Kasumi-1 (cell line): ENCODE measurements around the gene SMARCA1.
"Not testable (repeated sequence)": the region's sequence is repeated elsewhere in the genome, so short reads cannot be mapped to it uniquely, and the experiment has no call there.

Experiments used
- DNase-seq, 2 experiments: peaks; one replicate each; lab custom pipeline; 2025; lab: John Stamatoyannopoulos, UW

Gene SMARCA1

DNA sequence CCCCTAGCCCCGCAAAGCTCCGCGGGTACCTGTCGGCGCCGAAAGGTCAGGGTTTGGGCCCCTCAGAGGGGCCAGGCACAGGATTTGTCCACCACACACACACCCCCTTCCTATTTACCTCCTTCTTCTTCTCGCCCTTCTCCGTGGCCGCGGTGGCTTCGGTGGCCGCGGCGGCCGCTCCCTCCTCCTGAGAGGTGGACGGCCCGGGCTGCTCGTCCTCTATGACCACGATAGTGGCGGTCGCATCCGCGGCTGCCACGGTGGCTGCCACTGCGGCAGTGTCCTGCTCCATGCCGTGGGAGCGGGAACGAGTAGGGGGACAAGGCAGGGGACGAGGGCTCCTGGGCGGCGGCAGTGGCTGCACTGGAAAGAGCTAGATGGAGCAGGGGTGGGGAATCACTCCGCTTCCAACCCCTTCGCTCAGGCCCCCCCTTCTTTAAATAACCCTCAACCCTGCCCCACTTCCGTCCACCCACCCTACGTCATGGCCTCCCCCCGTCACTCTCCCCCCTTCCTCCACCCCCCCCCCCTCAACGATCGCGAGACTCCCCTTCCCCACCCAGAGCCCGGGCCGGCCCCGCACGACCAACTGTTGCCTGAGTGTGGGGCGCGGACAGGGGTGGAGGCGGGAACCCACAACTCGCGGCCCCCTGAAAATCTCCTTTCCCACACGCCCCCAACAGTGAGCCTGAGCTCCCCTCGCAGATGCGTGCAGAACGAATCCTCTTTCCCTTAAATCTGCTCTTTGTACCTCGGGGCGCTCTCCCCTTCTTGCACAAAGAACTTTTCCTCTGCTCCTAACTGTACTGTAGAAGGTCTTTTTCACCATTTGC is at the start of gene SMARCA1:
TSS of gene SMARCA1 (minus strand) at position 412 of the 833 bp plus-strand sequence. CDS start at position 292, 120 bp downstream.
- DNase-seq, result no peak

GRCh38 chrX:129572422-129572821 is 49.1 kb upstream of the SMARCA1 start:
- no peak for DNase-seq

DNA sequence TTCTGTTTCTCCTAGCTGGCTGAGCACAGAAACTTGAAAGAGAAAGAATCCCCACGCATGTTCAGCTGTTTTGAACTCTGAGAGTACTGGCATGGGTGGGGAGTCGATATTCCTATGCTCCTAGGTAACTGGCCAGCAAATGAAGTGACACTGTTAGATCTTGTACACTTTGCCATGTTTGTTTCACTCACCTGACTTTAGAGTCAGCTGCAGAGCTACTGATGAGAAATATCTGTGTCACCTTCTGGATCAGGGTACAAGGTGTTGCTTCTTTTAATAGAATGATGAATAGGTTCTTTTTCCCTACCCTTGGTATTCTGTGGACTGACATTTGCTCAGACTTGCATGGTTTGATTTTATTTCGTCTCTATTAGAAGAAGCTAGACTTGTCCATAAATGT is 45.1 kb upstream of the SMARCA1 start:
- no peak for DNase-seq

GRCh38 chrX:129566073-129566472 is 42.8 kb upstream of the SMARCA1 start:
- no peak for DNase-seq

GRCh38 chrX:129565046-129565650 is 41.9 kb upstream of the SMARCA1 start:
- DNase-seq, result no peak

DNA sequence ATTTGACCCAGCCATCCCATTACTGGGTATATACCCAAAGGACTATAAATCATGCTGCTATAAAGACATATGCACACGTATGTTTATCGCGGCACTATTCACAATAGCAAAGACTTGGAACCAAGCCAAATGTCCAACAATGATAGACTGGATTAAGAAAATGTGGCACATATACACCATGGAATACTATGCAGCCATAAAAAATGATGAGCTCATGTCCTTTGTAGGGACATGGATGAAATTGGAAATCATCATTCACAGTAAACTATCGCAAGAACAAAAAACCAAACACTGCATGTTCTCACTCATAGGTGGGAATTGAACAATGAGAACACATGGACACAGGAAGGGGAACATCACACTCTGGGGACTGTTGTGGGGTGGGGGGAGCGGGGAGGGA is 41.1 kb upstream of the SMARCA1 start:
- DNase-seq, result not testable (repeated sequence)

DNA sequence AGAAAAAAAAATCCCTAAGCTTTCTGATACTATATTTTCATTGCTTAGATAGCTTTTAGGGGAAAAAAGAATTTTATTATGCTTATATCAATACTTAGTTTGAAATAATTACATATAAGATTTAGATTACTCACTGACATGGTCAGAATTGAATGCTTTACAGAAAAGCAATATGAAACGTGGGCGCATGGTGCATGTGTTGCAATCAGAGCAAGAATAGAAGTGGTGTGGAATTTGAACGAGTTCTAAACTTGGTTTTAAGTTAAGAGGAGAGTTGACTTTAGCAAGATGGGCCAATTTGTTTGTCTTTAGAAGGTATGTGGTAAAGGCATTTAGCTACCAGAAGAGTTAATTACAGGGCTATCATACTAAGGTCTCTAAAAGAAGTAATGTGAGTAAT is 38.2 kb upstream of the SMARCA1 start:
- no peak for DNase-seq

GRCh38 chrX:129559783-129560182 is 36.5 kb upstream of the SMARCA1 start:
- DNase-seq, result no peak

DNA sequence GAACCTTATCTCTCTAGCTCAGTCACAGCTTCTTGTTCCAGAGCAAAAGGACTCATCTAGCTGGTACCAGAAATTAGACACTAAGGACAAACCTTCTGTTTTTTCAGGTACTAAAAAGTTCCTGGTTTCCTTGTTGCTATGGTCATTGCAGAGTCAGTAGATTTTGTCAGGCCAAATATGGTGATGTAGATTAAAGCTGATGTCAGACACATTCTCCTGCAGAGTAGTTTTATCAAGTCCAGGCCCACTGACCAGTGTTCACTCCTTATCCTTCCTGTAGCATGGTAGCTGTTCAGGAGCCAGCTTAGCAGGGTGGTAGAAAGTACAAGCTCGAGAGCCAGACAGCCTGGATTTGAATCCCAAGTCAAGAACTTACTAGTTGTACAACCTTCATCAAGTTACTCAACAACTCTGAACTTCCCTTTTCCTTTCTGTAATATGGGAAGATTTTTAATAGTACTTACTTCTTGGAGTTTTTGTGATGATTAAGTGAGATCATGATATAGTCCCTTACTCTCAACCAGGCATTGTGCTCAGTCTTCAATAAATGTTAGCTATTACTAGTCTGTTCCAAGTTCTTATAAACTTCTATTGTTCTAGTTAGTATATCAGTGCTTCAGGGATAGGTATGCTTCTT is 34.7 kb upstream of the SMARCA1 start:
- DNase-seq, result no peak

DNA sequence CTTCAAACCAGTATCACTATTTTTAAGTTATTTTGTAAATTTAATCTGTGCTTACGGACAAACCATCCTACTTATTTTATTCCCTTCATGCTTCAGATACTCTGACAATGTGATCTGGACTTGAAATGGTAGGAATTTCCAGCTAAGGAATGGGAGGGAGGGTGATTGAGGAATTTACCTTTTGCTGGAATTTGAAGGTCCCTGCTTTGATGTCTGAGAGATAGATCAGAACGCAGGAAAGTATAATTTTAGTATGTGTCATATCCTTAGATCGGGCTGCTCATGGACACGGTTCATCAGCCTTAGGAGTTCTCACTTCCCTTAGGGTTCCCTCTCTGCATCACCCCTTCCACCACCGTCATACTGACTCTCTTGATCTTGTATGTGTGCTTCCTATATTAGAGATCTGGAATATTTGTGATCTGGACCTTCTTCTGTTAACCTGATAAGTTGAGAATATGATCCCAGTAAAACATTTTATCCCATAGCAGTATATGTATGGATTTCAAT is 33.6 kb upstream of the SMARCA1 start:
- DNase-seq, result no peak

GRCh38 chrX:129554816-129555215 is 31.5 kb upstream of the SMARCA1 start:
- not testable (repeated sequence) for DNase-seq

GRCh38 chrX:129553619-129554288 is 30.5 kb upstream of the SMARCA1 start:
- peak; percentile 52 to 60 for DNase-seq

DNA sequence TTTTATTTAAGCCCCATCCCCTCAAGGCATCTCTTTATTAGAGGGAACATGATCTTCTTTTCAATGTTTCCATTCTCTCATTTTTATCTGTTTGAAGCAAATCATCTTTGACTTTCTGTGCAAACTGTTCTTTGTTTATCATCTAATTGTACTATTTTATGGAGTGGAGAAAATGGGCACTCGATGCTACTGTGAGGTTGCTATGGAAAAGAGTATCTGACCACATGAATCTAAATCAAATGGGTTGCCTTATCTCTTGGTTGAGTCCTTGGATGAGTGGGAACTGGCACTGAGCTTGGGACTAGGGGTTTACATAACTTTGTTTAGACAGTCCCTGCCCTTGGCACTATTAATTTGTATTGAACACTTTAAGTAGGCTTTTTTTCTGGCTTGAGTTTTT is 25.8 kb upstream of the SMARCA1 start:
- no peak for DNase-seq

DNA sequence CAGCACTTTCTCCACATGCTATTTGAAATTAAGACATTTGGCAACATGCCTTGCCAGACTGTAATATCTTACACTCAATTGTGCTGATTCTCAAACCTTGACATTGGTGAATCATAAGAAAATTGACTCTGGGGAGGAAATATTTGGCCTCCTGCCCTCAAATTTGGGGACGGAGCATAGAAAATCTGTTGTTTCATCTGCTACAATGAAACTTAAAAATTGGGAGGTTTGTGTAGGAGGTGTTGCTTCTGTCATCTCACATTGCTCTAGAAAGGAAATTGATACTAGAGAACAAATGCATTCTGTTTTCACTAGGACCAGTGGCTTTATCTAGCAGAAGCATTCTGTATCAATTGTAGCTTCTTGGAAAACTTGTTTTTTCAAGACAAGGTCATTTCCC is 22.1 kb upstream of the SMARCA1 start:
- DNase-seq, result no peak

DNA sequence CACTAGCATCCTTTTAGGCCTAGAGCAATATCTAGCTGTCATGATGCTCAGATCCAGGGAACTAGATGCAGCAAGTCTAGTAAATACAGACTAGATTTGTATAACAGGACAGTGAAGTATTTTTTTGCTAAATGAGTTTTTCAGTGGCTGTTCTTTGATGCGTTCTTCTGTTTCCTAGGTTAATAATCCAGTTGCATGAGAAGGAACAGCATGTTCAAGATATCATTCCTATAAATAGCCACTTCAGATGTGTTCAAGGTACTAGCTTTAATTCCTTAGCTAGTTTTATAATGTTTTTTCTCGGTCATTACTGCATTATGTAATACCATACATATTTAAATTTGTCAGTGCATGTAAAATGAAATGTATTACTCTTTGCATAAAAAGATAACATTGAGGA is 21.5 kb upstream of the SMARCA1 start:
- DNase-seq, result no peak

DNA sequence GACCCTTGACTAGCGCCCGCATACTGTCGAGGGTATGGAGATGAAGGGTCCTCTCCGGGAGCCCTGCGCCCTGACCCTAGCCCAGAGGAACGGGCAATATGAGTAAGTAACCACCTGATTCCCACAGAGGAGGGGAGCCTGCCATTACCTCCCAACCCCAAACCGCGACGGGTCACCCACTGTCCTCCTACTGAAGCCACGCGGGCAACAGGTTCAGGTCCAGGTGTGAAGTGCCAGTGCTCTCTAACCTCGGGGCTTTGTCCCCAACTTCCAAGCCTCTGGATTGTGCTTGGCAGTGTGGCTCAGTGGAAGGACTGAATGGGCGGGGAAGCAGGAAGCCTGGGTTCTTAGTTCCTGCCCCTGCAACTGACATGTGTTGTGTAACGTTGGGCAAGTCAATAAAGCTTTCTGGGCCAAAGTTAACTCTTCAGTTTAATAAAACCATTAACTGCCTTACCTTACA is 17.5 kb upstream of the SMARCA1 start:
- peak; percentile 2 to 24 for DNase-seq

DNA sequence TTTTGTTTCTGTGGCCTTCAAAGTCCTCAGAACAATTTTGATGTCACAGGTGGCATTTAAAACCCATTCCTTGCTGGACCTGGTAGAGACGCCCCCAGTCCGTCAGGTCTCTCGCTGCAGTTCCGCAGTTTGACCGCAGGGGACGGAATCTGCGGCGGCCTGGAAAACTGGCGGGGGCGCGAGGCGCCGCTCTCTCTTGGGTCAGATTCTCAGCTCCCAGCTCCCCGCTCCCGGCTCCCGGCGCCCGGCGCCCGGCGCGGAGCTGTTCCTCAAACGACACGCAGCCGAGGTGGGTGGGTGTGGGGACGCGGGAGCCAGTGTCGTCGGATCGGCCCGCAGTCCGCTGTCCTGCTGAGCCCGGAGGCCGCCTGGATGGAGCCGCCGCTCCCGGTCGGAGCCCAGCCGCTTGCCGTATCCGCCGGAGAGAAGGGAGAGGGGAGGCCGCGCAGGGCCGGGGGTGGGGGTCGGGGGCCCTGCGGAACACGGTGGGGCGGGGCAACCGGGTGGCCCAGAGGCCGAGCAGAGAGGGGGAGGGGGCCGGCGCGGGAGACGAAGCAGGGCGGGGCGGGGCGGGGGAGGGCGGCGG is 16.9 kb upstream of the SMARCA1 start, which contains the start of gene OCRL:
TSS of gene OCRL (plus strand) at position 192 of the 586 bp plus-strand sequence. CDS start at position 373, 181 bp downstream.
- DNase-seq, result peak; percentile 27 to 50

- DNase-seq, result no peak
These were observed 11.7 kb upstream of the SMARCA1 start for GRCh38 chrX:129534816-129535578.

GRCh38 chrX:129531132-129531531 is 7.8 kb upstream of the SMARCA1 start:
- no peak for DNase-seq

- DNase-seq, result no peak
These were observed 7.1 kb upstream of the SMARCA1 start for GRCh38 chrX:129530410-129530809.
